NCI-H446 (cell line): ENCODE results near the gene PGLYRP4.

Experiments
- DNase-seq, 2 experiments: peaks; one replicate each; lab custom pipeline; 2025; lab: John Stamatoyannopoulos, UW

Gene PGLYRP4

GRCh38 chr1:153374071-153374470 lies 25.4 kb upstream of the PGLYRP4 start:
- no peak for DNase-seq

GRCh38 chr1:153372571-153372970 lies 23.9 kb upstream of the PGLYRP4 start:
- DNase-seq = no peak

DNA sequence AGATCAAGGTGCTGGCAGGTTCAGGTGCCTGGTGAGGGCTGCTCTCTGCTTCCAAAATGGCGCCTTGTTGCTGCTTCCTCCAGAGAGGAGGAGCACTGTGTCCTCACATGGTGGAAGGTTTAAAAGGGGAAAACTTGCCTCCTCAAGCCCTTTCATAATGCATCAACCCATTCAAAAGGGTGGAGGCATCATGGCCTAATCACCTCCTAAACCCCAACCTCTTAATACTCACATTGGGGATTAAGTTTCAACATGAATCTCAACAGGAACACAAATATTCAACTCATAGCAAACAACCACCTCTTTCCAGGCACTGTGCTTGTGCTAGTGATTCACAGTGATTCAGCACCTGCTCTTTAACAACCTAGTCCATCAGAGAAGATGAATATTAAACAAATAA lies 22.6 kb upstream of the PGLYRP4 start:
- no peak for DNase-seq

DNA sequence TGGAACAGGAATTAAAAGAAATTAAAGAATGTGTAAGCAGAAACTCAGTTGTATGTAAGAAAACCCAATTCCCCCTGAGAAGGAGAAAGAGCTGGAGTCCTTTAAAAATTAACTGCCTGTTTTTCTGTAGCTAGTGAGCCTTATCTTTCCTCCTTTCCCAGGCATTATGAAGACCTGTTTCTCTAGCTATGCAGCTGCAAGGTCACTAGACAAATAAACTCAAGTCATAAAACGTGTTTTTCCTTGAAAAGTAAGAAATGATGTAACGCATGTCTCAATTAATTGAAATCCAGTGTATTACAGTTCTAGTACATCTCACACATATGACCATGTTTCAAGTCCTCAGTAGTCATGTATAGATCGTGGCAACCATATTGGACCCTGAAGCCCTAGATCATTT lies 21.5 kb upstream of the PGLYRP4 start:
- DNase-seq = no peak

DNA sequence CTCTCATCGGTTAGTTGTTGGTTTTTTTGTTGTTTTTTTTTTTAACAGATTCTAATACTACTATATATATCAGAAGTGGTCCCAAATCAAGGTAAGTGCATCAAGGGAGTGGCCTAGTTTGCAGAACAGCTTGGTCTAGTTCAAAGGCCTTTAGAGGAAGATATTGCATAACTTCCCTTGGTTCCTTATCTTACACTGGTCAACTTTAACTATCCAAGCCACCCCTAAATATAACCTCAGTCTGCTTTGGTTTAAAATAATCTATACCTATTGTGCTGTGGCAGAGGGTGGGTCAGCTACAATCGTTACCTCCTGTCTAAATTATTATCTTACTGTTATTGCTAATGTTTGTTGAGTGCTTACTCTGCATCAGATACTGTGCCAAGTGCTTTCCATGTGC lies 19.9 kb upstream of the PGLYRP4 start:
- DNase-seq = no peak

GRCh38 chr1:153367090-153367489 lies 18.4 kb upstream of the PGLYRP4 start:
- DNase-seq = no peak

GRCh38 chr1:153366261-153366660 lies 17.6 kb upstream of the PGLYRP4 start:
- DNase-seq = no peak

- no peak for DNase-seq
Observed at GRCh38 chr1:153365696-153366095, 17.1 kb upstream of the PGLYRP4 start.

GRCh38 chr1:153364766-153365666 lies 16.4 kb upstream of the PGLYRP4 start:
- no peak for DNase-seq

GRCh38 chr1:153364156-153364555 lies 15.5 kb upstream of the PGLYRP4 start:
- no peak for DNase-seq

DNA sequence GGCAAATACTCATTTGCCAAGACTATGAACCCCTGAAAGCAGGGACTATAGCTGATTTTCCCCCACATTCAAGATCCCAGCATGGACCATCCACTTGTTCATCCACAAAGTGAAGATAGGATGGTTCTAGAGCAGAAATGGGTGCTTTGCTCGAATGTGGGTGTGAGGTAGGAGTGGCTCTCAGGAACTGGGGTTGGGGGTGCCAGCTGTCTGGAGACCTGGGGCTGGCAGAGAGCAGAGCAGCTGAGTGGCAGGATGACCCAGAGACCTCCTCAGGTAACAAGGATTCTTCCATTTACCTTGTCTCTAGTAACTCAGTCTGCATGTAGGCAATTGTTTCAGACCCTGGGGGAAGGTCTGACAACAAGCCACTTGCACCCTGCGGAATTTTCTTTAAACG lies 15.0 kb upstream of the PGLYRP4 start:
- no peak for DNase-seq

DNA sequence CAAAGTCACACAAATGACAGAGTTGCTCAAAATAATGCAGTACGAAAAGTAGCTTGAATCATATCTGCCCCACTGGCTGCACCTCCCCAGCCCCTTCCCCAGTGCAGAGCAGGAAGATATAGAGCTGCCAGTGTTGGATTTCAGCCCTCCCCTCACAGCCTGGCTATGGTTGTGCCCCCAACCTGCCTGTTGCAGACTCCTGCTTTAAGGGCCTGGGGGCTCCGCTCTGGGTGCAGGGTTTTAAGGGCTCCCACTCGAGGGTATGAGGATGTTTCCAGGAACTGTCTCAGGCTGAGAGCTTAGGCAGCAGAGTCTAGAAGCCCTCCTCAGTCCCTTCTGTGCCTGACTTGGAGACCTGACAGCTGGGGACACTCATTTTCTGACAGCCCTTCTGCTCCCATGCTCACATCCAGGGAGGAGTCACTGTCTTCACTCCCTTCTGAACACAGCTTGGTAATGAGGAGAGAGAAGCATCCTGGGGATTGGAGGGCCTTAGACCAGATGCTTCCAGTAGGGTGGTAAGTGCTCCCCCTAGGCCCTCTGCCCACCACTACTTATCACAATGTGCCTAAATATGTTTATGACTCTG lies 13.6 kb upstream of the PGLYRP4 start:
- no peak for DNase-seq

DNA sequence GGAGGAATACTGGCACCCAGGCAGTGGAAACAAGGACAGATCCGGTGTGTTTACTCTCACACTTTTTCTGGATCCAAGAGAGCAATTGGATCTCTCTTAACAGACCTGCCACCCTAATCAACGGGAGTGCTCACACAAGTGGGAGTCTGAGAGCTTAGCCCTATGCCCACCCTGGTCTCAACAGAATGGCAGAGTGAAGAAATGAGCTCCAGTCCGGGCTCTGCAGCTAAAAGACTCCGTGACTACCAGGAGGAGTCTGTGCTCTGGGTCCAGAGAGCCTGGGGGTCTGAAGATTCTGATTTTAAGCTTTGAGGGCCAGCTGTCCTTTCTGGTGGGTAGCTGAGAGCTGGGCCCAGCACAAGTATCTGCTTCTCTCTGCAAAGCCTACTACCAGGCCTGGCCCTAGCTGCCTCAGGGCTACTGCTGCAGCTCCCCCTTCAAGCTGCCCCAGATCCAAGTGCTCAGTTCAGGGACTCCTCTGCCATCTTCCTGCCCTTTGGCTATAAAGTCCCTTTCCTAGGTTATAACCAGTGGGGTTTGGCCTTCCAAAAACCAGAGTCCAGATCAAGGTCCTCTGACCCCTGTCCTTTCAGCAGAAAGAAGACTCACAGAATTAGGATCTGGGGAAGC lies 13.0 kb upstream of the PGLYRP4 start:
- DNase-seq = no peak

DNA sequence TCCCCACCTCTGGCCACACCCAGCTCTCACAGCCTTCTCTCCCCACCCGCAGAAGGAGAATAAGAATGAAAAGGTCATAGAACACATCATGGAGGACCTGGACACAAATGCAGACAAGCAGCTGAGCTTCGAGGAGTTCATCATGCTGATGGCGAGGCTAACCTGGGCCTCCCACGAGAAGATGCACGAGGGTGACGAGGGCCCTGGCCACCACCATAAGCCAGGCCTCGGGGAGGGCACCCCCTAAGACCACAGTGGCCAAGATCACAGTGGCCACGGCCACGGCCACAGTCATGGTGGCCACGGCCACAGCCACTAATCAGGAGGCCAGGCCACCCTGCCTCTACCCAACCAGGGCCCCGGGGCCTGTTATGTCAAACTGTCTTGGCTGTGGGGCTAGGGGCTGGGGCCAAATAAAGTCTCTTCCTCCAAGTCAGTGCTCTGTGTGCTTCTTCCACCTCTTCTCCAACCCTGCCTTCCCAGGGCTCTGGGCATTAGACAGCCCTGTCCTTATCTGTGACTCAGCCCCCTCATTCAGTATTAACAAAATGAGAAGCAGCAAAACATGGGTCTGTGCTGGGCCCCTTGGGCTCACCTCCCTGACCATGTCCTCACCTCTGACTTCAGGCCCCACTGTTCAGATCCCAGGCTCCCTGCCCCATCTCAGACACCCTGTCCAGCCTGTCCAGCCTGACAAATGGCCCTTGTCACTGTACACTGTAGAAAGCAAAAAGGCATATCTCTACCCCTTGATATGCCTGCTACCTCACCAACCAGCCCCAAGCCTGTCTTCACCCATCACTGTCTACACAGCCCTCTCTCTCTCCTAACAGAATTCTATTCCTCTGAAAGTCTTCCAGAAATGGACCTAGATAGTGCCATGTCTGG lies 12.2 kb upstream of the PGLYRP4 start:
- no peak for DNase-seq

- DNase-seq = no peak
Observed at GRCh38 chr1:153360190-153360589, 11.5 kb upstream of the PGLYRP4 start.

DNA sequence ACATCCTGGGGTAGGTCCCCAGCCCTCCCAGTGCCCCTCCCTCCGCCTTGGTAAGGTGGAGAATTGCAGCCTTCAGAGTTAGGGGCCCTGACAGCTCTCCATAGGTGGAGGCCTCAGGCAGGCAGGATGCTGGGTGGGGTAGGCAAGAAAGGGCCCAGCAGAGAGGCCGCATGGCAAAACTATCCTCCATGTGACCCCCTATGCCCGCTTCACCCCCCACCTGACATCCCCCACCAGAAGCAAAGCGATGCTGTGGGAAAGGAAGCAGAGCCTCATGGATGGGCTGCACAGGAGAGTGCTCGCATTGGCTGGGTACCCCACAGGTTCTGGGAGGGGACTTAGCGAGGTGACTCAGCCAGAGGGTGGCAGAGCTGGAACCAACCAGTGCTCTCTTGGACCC lies 10.6 kb upstream of the PGLYRP4 start:
- DNase-seq = no peak

DNA sequence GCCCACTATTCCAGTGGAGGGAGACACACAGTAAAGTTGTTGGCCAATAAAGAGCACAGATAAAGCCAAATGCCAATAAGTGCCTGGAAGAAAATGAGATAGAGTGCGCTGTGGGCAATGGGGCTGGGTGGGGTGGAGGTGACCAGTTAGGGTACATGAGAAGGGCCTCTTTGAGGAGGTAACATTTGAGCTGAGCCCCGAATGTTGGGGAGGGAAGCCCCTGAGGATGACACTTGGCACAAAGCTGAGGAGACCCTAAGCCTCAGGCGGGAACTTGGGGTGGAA lies 10.0 kb upstream of the PGLYRP4 start:
- no peak for DNase-seq

DNA sequence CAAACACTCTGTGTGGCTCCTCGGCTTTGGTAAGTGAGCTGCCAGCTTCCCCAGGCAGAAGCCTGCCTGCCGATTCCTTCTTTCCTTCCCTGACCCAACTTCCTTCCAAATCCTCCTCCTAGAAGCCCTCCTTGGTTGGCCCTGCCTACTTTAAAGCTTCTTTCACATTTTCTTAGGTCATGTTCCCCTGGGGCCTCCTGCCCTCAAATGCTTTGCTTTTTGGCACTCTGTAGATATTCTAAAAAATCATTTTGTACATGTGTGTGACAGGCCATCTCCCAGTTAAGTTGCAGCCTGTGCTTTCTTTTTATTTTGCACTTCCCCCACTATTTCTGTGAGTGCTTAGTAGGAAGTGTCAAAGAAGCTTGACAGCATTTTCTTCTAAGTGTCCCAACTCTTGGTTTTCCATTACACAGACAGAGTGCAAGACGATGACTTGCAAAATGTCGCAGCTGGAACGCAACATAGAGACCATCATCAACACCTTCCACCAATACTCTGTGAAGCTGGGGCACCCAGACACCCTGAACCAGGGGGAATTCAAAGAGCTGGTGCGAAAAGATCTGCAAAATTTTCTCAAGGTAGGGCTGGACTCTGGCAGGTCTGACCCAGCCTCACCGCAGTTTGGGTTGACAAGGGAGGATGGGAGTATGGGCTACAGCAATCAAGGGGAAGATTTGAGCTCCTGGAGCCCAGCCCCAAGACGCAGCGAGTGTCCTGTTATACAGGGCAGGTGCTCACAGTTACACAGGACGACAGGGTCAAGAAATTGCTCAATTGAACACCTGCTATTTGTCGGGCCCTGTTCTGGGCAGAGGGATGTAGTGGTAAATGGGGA lies 9.4 kb upstream of the PGLYRP4 start, which contains the start of gene S100A9:
Gene S100A9 (plus strand): TSS at position 2 of the 838 bp plus-strand sequence. CDS start 430 bp downstream, at position 432.
- DNase-seq = no peak

DNA sequence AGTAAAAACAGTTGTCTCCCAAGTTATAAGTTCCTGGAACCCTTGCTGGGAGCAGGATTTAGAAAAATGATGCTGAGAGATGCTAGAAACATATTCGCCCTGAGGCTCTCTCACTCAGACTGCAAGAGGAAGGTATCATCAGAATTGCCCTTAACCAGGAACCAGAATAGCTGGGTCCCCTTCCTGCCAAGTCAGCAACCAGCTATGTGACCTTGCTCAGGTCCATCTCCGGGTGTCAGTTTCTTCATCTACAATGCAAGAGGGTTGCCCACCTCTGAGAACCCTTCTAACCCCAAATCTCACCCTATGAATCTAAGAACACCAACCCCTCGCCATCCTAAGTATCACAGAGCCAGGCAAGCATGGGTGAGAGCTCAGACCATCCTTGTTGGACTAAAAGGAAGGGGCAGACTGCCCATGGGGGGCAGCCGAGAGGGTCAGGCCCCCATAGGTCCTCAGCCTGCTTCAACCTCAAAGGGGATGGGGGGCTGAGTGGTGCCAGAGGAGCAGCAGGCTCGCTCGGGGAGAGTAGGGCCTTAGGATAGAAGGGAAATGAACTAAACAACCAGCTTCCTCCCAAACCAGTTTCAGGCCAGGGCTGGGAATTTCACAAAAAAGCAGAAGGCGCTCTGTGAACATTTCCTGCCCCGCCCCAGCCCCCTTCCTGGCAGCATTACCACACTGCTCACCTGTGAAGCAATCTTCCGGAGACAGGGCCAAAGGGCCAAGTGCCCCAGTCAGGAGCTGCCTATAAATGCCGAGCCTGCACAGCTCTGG lies 8.6 kb upstream of the PGLYRP4 start:
- no peak for DNase-seq

DNA sequence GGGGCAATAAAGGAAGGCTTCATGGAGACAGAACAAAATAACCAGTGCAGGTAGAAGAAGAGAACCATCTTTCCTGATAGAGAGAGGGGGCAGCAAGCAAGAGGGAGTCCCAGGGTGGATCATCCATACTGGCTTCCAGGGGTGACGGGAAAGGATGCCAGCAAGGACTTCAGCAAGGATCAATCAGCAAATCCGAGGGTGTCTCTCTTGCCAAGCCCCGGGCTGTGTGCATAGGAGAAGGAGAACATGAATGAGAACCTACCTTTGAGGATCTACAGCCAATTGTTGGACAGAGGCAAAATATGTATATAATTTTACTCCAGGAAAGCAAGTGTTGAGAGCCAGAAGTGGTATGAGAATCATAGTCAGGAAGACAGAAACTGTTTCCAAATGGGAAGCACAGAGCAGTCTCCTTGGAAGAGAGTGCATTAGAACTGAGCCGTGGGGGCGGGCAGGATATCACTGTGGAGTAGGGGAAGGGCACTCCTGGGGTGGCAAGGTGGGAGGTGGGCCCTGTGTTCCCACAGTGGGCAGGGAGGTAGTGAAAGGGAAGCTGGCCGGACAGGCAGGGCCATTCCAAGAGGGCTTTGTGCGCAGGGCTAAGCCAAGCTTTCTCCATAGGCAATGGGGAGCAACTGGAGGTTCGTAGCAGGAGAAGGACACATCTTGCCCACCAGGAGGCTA lies 7.9 kb upstream of the PGLYRP4 start:
- no peak for DNase-seq
